MM.1S (cell line): ENCODE measurements around the gene SCD.

Experiments used
- EZH2 ChIP-seq: fragments of 300-600 bp; sonication (generic); optimal IDR thresholded peaks from 2 replicates; pipeline ENCODE3; 2017; ENCODE audit warnings: low read depth, mild to moderate bottlenecking, antibody characterized with exemption, low read length, mixed read lengths
- EZH2phosphoT487 ChIP-seq: fragments of 300-600 bp; sonication (generic); IDR thresholded peaks from 2 replicates; pipeline ENCODE4 v1.6.1; 2018; ENCODE audit warnings: antibody characterized with exemption, low read length
- TF ChIP-seq, protein P1 (sequence below): fragments of 300-600 bp; sonication (generic); IDR thresholded peaks from 2 replicates; pipeline ENCODE4 v1.5.1; 2016; ENCODE audit warnings: antibody characterized with exemption, low read length, mixed read lengths

DNA sequence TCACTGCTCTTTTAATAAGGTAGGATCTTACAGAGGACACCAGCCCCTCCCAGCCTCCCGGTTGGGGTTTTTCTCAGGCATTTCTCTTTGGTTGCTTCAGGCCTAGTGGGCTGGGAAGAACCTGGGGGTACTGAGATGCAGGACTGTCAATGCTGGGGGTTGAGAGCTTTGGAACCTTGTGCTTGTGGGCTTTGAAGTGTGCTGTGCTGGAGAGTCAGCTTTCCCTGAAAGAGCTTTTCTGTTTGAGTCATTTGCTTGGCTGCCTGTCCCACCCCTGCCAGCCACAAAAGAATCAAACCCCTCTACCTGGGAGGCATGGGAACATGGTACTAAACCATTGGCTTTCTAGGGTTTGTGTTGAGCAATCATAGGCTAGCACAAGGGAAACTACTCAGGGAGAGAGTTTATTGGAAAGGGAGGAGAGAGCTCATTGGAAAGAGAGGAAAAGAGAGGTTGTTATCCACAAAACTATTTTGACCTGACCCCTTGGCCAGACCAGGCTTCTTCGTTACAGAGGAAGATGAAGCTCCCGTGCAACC is 1.4 kb downstream of the SCD start:
- TF ChIP-seq, protein P1, sequence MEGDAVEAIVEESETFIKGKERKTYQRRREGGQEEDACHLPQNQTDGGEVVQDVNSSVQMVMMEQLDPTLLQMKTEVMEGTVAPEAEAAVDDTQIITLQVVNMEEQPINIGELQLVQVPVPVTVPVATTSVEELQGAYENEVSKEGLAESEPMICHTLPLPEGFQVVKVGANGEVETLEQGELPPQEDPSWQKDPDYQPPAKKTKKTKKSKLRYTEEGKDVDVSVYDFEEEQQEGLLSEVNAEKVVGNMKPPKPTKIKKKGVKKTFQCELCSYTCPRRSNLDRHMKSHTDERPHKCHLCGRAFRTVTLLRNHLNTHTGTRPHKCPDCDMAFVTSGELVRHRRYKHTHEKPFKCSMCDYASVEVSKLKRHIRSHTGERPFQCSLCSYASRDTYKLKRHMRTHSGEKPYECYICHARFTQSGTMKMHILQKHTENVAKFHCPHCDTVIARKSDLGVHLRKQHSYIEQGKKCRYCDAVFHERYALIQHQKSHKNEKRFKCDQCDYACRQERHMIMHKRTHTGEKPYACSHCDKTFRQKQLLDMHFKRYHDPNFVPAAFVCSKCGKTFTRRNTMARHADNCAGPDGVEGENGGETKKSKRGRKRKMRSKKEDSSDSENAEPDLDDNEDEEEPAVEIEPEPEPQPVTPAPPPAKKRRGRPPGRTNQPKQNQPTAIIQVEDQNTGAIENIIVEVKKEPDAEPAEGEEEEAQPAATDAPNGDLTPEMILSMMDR, result no peak
- no peak for TF ChIP-seq EZH2
- no peak for TF ChIP-seq EZH2phosphoT487
